PC-3 (cell line): ENCODE data around the gene SCAI. TPM values are rescaled to one million over a fixed set of nuclear protein-coding genes. Genes with fewer than 3 reads are reported as not detected.

ENCODE experiments used
- ATAC-seq: fragments of 200-7000 bp; cut with Tn5 transposase; 2 replicates; pipeline ENCODE4 v1.9.1; 2020; ENCODE audit warnings: mild to moderate bottlenecking, moderate library complexity
- BruUV-seq: library from RNA; stranded (reverse); fragments of 400-500 nt; replicated peaks from 2 replicates; lab custom pipeline; 2021; lab: Mats Ljungman, UMichigan
- CTCF ChIA-PET: fragments of 300-600 bp; sonication (Branson Sonifier 250); formaldehyde crosslinking; loops from one replicate; lab custom pipeline; 2022; ENCODE audit warnings: antibody characterized with exemption; lab: Charles Lee
- POLR2A ChIA-PET: fragments of 300-600 bp; sonication (Branson Sonifier 250); formaldehyde crosslinking; loops from one replicate; lab custom pipeline; 2022; ENCODE audit warnings: antibody characterized with exemption; ENCODE audit not compliant: unreplicated experiment; lab: Charles Lee
- DNase-seq: peaks from one replicate; pipeline ENCODE4 v3.0.0-alpha.2; 2015
- H2AFZ ChIP-seq: fragments of 300-600 bp; sonication (generic); 2 replicates; pipeline ENCODE4 v1.6.0; 2016; ENCODE audit warnings: antibody characterized with exemption, low read length
- H3F3A ChIP-seq: fragments of 300-600 bp; sonication (generic); one replicate; pipeline ENCODE4 v1.6.0; 2017; ENCODE audit warnings: antibody characterized with exemption, low read length, control low read depth, mild to moderate bottlenecking; ENCODE audit not compliant: unreplicated experiment
- H3K27ac ChIP-seq: fragments of 300-600 bp; sonication (generic); 2 replicates; pipeline ENCODE4 v1.5.1; 2016; ENCODE audit warnings: mild to moderate bottlenecking, low read length
- H3K27me3 ChIP-seq: fragments of 300-600 bp; sonication (generic); 2 replicates; pipeline ENCODE4 v1.6.1; 2016; ENCODE audit warnings: low read length, mixed read lengths
- H3K36me3 ChIP-seq: fragments of 300-600 bp; sonication (generic); 2 replicates; pipeline ENCODE4 v1.6.1; 2016; ENCODE audit warnings: low read depth, mixed run types, low read length, mixed read lengths
- H3K4me1 ChIP-seq: fragments of 300-600 bp; sonication (generic); 2 replicates; pipeline ENCODE4 v1.5.1; 2016; ENCODE audit warnings: low read length; ENCODE audit not compliant: insufficient read depth
- H3K4me2 ChIP-seq: fragments of 300-600 bp; sonication (generic); 2 replicates; pipeline ENCODE4 v1.6.0; 2016; ENCODE audit warnings: low read length
- H3K4me3 ChIP-seq: fragments of 300-600 bp; sonication (generic); 2 replicates; pipeline ENCODE4 v1.5.1; 2016; ENCODE audit warnings: mild to moderate bottlenecking, low read length, mixed read lengths
- H3K79me2 ChIP-seq: fragments of 300-600 bp; sonication (generic); 2 replicates; pipeline ENCODE4 v1.6.1; 2017; ENCODE audit warnings: low read length, mixed read lengths
- H3K9ac ChIP-seq: fragments of 300-600 bp; sonication (generic); 2 replicates; pipeline ENCODE4 v1.6.0; 2016; ENCODE audit warnings: mild to moderate bottlenecking, low read length
- H3K9me2 ChIP-seq: fragments of 300-600 bp; sonication (generic); replicated peaks from 2 replicates; pipeline ENCODE4 v1.6.1; 2016; ENCODE audit warnings: mixed run types, low read length, mixed read lengths
- H3K9me3 ChIP-seq: fragments of 300-600 bp; sonication (generic); 2 replicates; pipeline ENCODE4 v1.6.1; 2016; ENCODE audit warnings: low read length, mixed read lengths
- H4K20me1 ChIP-seq: fragments of 300-600 bp; sonication (generic); 2 replicates; pipeline ENCODE4 v1.6.1; 2016; ENCODE audit warnings: low read length, mixed read lengths
- CTCF ChIP-seq: fragments of 300-600 bp; sonication (generic); conservative IDR thresholded peaks from 2 replicates; pipeline ENCODE4 v1.5.1; 2017; ENCODE audit warnings: antibody characterized with exemption, low read depth, mild to moderate bottlenecking, low read length
- EZH2 ChIP-seq: fragments of 300-600 bp; sonication (generic); IDR thresholded peaks from one replicate; pipeline ENCODE4 v1.6.1; 2017; ENCODE audit warnings: antibody characterized with exemption, mild to moderate bottlenecking, low read length; ENCODE audit not compliant: unreplicated experiment
- EZH2phosphoT487 ChIP-seq: fragments of 300-600 bp; sonication (generic); IDR thresholded peaks from 2 replicates; pipeline ENCODE4 v1.6.1; 2018; ENCODE audit warnings: mild to moderate bottlenecking, antibody characterized with exemption, low read length, borderline replicate concordance
- intact Hi-C: fragments of 100-400 bp; cut with micrococcal nuclease; formaldehyde crosslinking; loops from 2 replicates; pipeline ENCODE4 v1.9.0; 2023
- total RNA-seq: library from RNA; depleted of rRNA; stranded (reverse); fragments of >200 nt; gene quantifications from 2 replicates; pipeline ENCODE4 v1.2.3, GENCODE V29; 2014

Gene SCAI
- total RNA-seq, 1 experiment from 2014 or later, result 5.2 TPM

- ChIA-PET CTCF (no interaction called here), POLR2A (no interaction called here)
- Histone ChIP-seq H2AFZ (no peak overlapping the region), H3K4me2 (no peak overlapping the region), H3F3A (no peaks in the 10 kb centered on the region), H3K4me1 (no peaks in the 10 kb centered on the region), H3K27ac (no peak overlapping the region), H3K36me3 (no peaks in the 10 kb centered on the region), H3K9me3 (no peaks in the 10 kb centered on the region), H3K9ac (no peak overlapping the region), H3K4me3 (no peak overlapping the region), H3K27me3 (no peaks in the 10 kb centered on the region), H4K20me1 (no peaks in the 10 kb centered on the region), H3K79me2 (no peaks in the 10 kb centered on the region), H3K9me2 (no peaks in the 10 kb centered on the region)
- no peak for ATAC-seq
- no peak for DNase-seq
- intact Hi-C loops, result no loop called here
- TF ChIP-seq EZH2 (no peak), CTCF (no peak), EZH2phosphoT487 (no peak)
- BruUV-seq, result no TSS peak
These were observed 67.3 kb downstream of the SCAI start for GRCh38 chr9:125075997-125076396.

- Histone ChIP-seq H3F3A (no peaks in the 10 kb centered on the region), H3K4me3 (no peak overlapping the region), H3K27me3 (no peaks in the 10 kb centered on the region), H3K9me2 (no peaks in the 10 kb centered on the region), H3K9me3 (no peaks in the 10 kb centered on the region), H3K4me1 (no peaks in the 10 kb centered on the region), H3K36me3 (no peaks in the 10 kb centered on the region), H3K4me2 (no peak overlapping the region), H3K9ac (no peak overlapping the region), H2AFZ (no peak overlapping the region), H3K79me2 (no peaks in the 10 kb centered on the region), H4K20me1 (no peaks in the 10 kb centered on the region), H3K27ac (no peak overlapping the region)
- intact Hi-C loops, result no loop called here
- ATAC-seq, result no peak
- TF ChIP-seq EZH2, result no peak
- no peak for TF ChIP-seq CTCF
- no peak for TF ChIP-seq EZH2phosphoT487
- no TSS peak for BruUV-seq
- CTCF ChIA-PET, result no interaction called here
- POLR2A ChIA-PET, result no interaction called here
- no peak for DNase-seq
These were observed 68.4 kb downstream of the SCAI start for GRCh38 chr9:125074976-125075375.

GRCh38 chr9:125066839-125067619 is 76.3 kb downstream of the SCAI start:
- DNase-seq (no peak), ATAC-seq (no peak)
- no peak overlapping the region for H3K4me2 ChIP-seq
- H3K27ac ChIP-seq, result no peak overlapping the region
- no peaks in the 10 kb centered on the region for H3K79me2 ChIP-seq
- no peak overlapping the region for H3K4me3 ChIP-seq
- intact Hi-C loops, result no loop called here
- TF ChIP-seq EZH2phosphoT487 (no peak), EZH2 (no peak), CTCF (no peak)
- no peak overlapping the region for H2AFZ ChIP-seq
- CTCF ChIA-PET, result no interaction called here
- no peaks in the 10 kb centered on the region for H3F3A ChIP-seq
- H3K36me3 ChIP-seq, result no peaks in the 10 kb centered on the region
- POLR2A ChIA-PET, result no interaction called here
- H3K27me3 ChIP-seq, result no peaks in the 10 kb centered on the region
- no peaks in the 10 kb centered on the region for H3K9me2 ChIP-seq
- no TSS peak for BruUV-seq
- H4K20me1 ChIP-seq, result no peaks in the 10 kb centered on the region
- no peaks in the 10 kb centered on the region for H3K4me1 ChIP-seq
- no peaks in the 10 kb centered on the region for H3K9me3 ChIP-seq
- no peak overlapping the region for H3K9ac ChIP-seq
